DMS 273 (cell line): Measurements from ENCODE around the gene CACNA2D2.

Source experiments
- DNase-seq: peaks from one replicate; lab custom pipeline; 2025; ENCODE audit not compliant: unreplicated experiment; lab: John Stamatoyannopoulos, UW

Gene CACNA2D2

GRCh38 chr3:50433954-50434353 is 69.5 kb downstream of the CACNA2D2 start:
- DNase-seq = no peak

GRCh38 chr3:50430950-50431435 is 72.4 kb downstream of the CACNA2D2 start:
- no peak for DNase-seq

GRCh38 chr3:50430191-50430590 is 73.2 kb downstream of the CACNA2D2 start:
- no peak for DNase-seq

GRCh38 chr3:50428007-50428633 is 75.3 kb downstream of the CACNA2D2 start:
- DNase-seq = no peak

GRCh38 chr3:50427217-50427616 is 76.2 kb downstream of the CACNA2D2 start:
- no peak for DNase-seq

- DNase-seq = no peak
These were observed 77.5 kb downstream of the CACNA2D2 start for GRCh38 chr3:50425911-50426310.

GRCh38 chr3:50423543-50423942 is 79.9 kb downstream of the CACNA2D2 start:
- peak; percentile 21 for DNase-seq

GRCh38 chr3:50422153-50422552 is 81.3 kb downstream of the CACNA2D2 start:
- no peak for DNase-seq

GRCh38 chr3:50419595-50420370 is 83.7 kb downstream of the CACNA2D2 start:
- no peak for DNase-seq

- DNase-seq = no peak
These were observed 84.6 kb downstream of the CACNA2D2 start for GRCh38 chr3:50418850-50419249.

GRCh38 chr3:50417637-50418033 is 85.8 kb downstream of the CACNA2D2 start:
- no peak for DNase-seq

GRCh38 chr3:50416736-50417636 is 86.4 kb downstream of the CACNA2D2 start:
- DNase-seq = no peak

GRCh38 chr3:50415816-50416215 is 87.6 kb downstream of the CACNA2D2 start:
- no peak for DNase-seq

- peak; percentile 49 for DNase-seq
These were observed 88.4 kb downstream of the CACNA2D2 start for GRCh38 chr3:50415061-50415460.

GRCh38 chr3:50414616-50415015 is 88.8 kb downstream of the CACNA2D2 start:
- peak; percentile 80 for DNase-seq

GRCh38 chr3:50412231-50412754 is 91.1 kb downstream of the CACNA2D2 start:
- no peak for DNase-seq

- DNase-seq = no peak
These were observed 92.2 kb downstream of the CACNA2D2 start for GRCh38 chr3:50411229-50411628.

GRCh38 chr3:50410608-50411139 is 92.8 kb downstream of the CACNA2D2 start:
- DNase-seq = no peak

- DNase-seq = no peak
These were observed 93.2 kb downstream of the CACNA2D2 start for GRCh38 chr3:50410185-50410584.

- no peak for DNase-seq
These were observed 94.9 kb downstream of the CACNA2D2 start for GRCh38 chr3:50408443-50408944.

- DNase-seq = no peak
These were observed 96.9 kb downstream of the CACNA2D2 start for GRCh38 chr3:50406487-50406886.
